NOMO-1 (cell line): Measurements from ENCODE around the gene HPSE.

Source experiments
- DNase-seq, 2 experiments: peaks; one replicate each; lab custom pipeline; 2025; ENCODE audit not compliant: unreplicated experiment in 2 of 2; lab: John Stamatoyannopoulos, UW

The HPSE gene

GRCh38 chr4:83251447-83251830 is 83.2 kb downstream of the HPSE start:
- DNase-seq, result no peak

GRCh38 chr4:83250687-83251446 is 83.8 kb downstream of the HPSE start:
- DNase-seq, result no peak

- DNase-seq, result no peak
Observed at GRCh38 chr4:83248486-83248885, 86.2 kb downstream of the HPSE start.

GRCh38 chr4:83247415-83248357 is 87.0 kb downstream of the HPSE start:
- DNase-seq, result no peak
